NB4 (cell line): ENCODE results near the gene QRICH2.

Experiments
- DNase-seq: peaks from one replicate; pipeline ENCODE4 v3.0.0; 2010; ENCODE audit warnings: low read depth
- H3K4me3 ChIP-seq: one replicate; pipeline ENCODE4 v1.5.1; 2011; ENCODE audit warnings: mild to moderate bottlenecking, low read depth, low read length, moderate library complexity
- MYC ChIP-seq: IDR thresholded peaks from 2 replicates; pipeline ENCODE4 v1.6.1; 2011; ENCODE audit warnings: low read depth, low read length
- POLR2A ChIP-seq: IDR thresholded peaks from 2 replicates; pipeline ENCODE4 v1.6.1; 2011; ENCODE audit warnings: mild to moderate bottlenecking; ENCODE audit not compliant: insufficient read length; ENCODE audit errors: extremely low read depth
- TF ChIP-seq, protein P1 (sequence below): IDR thresholded peaks from one replicate; pipeline ENCODE4 v1.5.1; 2012; ENCODE audit warnings: low read depth, low read length
- TF ChIP-seq, protein P2 (sequence below): IDR thresholded peaks from 2 replicates; pipeline ENCODE4 v1.6.1; 2011; ENCODE audit warnings: low read depth, low read length

Gene QRICH2, protein sequence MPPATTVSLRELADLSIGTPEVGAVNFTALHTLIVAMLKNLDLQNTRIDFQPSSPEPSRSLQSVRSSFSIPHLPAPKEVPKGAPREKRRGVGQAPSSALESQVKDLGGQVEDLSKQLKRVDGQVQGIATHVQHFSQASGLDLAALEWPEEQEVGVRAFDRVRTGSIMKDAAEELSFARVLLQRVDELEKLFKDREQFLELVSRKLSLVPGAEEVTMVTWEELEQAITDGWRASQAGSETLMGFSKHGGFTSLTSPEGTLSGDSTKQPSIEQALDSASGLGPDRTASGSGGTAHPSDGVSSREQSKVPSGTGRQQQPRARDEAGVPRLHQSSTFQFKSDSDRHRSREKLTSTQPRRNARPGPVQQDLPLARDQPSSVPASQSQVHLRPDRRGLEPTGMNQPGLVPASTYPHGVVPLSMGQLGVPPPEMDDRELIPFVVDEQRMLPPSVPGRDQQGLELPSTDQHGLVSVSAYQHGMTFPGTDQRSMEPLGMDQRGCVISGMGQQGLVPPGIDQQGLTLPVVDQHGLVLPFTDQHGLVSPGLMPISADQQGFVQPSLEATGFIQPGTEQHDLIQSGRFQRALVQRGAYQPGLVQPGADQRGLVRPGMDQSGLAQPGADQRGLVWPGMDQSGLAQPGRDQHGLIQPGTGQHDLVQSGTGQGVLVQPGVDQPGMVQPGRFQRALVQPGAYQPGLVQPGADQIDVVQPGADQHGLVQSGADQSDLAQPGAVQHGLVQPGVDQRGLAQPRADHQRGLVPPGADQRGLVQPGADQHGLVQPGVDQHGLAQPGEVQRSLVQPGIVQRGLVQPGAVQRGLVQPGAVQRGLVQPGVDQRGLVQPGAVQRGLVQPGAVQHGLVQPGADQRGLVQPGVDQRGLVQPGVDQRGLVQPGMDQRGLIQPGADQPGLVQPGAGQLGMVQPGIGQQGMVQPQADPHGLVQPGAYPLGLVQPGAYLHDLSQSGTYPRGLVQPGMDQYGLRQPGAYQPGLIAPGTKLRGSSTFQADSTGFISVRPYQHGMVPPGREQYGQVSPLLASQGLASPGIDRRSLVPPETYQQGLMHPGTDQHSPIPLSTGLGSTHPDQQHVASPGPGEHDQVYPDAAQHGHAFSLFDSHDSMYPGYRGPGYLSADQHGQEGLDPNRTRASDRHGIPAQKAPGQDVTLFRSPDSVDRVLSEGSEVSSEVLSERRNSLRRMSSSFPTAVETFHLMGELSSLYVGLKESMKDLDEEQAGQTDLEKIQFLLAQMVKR (N-terminal part only)

DNA sequence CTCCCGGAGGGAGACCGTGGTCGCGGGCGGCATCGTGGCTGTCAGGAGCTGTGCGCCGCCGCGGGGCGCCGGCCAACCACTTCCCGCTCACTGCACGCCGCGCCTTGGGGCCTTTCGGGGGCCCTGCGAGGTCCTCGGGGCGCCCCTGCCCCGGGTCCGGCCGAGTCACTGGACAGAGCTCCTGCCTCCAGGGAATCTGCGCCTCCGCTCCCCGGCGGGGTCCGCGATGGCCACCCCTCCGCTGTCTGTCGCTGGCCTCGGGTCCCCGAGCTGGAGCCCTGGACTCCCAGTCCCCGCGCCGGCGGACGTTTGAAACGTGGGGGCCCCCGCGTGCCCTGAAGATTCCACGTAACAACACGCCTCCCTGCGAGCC is at the start of gene QRICH2:
TSS of gene QRICH2 (minus strand) at position 311 of the 373 bp plus-strand sequence. CDS start at position 33, 278 bp downstream.
- no peak for DNase-seq
- H3K4me3 ChIP-seq: no peak within 1 kb of the TSS
- TF ChIP-seq POLR2A (no peak), MYC (no peak)
- TF ChIP-seq, protein P1, sequence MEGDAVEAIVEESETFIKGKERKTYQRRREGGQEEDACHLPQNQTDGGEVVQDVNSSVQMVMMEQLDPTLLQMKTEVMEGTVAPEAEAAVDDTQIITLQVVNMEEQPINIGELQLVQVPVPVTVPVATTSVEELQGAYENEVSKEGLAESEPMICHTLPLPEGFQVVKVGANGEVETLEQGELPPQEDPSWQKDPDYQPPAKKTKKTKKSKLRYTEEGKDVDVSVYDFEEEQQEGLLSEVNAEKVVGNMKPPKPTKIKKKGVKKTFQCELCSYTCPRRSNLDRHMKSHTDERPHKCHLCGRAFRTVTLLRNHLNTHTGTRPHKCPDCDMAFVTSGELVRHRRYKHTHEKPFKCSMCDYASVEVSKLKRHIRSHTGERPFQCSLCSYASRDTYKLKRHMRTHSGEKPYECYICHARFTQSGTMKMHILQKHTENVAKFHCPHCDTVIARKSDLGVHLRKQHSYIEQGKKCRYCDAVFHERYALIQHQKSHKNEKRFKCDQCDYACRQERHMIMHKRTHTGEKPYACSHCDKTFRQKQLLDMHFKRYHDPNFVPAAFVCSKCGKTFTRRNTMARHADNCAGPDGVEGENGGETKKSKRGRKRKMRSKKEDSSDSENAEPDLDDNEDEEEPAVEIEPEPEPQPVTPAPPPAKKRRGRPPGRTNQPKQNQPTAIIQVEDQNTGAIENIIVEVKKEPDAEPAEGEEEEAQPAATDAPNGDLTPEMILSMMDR: no peak
- TF ChIP-seq, protein P2, sequence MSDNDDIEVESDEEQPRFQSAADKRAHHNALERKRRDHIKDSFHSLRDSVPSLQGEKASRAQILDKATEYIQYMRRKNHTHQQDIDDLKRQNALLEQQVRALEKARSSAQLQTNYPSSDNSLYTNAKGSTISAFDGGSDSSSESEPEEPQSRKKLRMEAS: no peak

DNA sequence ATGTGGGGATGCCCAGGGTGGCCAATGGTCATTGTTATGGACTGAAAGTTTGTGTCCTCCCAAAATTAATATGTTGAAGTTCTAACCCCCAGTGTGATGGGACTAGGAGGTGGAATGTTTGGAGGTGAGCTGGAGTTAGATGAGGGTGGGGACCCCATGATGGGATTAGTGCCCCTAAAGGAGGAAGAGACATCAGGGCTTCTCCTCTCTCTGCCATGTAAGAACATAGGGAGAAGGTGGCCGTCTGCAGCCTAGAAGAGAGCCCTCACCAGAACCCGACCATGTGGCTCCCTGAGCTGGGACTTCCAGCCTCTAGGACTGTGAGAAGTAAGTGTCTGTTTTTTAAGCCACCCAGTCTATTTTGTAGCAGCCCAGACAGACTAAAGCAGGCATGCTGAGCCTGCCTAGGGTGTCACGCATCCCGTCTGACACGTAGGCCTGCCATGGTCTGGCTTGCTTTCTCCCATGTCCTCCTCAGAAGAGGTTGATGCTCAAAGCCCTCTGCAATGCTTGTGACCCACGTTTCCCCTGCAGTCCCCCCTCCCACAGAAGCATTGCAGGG is 49.6 kb upstream of the QRICH2 start:
- TF ChIP-seq, protein P2: no peak
- TF ChIP-seq POLR2A (no peak), MYC (no peak)
- TF ChIP-seq, protein P1: no peak
- no peak overlapping the region for H3K4me3 ChIP-seq
- no peak for DNase-seq

DNA sequence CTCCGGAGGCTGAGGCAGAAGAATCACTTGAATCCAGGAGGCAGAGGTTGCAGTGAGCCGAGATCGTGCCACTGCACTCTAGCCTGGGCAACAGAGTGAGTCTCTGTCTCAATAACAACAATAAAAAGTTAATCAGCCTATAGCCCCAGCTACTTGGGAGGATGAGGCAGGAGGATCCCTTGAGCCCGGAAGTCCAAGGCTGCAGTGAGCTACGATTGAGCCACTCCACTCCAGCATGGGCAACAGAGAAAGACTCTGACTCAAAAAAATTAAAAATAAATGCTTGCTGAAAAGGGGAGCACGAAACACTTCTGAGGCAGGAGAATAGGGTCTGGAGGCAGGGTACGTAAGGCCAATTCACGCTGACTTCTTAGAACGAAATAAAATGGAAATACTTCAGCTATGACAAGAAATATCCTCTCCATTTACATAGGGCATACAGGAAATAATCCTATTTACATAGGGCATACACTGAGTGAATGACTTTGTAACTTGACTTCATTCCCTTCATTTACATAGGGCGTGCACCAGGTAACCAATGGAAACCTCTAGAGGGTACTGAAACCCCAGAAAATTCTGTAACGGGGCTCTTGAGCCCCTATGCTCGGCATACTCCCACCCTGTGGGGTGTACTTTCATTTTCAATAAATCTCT is 48.9 kb upstream of the QRICH2 start:
- no peak overlapping the region for H3K4me3 ChIP-seq
- no peak for DNase-seq
- TF ChIP-seq, protein P2: no peak
- no peak for TF ChIP-seq MYC
- no peak for TF ChIP-seq POLR2A
- TF ChIP-seq, protein P1: no peak

DNA sequence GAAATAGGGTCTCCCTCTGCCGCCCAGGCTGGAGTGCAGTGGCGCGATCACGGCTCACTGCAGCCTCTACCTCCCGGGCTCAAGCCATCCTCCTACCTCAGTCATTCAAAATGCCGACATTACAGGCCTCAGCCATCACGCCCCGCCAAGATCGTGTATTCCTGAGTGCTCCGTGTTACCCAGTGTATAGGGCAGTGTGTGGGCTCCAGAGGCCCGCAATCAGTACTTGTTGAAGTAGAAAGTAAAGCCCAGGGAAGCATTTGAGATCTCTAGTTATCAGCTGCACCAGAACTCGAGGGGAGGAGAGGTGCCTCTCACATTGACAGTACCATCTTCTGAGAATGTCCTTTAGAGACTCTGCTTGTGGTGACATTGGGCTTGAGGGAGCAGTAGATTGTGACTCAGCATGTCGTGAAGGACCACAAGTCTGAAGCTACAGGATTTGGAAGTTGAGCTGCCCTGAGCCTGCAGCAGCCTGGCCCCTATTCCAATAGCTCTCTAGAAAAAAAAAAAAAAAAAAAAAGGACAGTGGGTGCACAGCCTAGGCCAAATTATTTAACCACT is 46.8 kb upstream of the QRICH2 start:
- TF ChIP-seq MYC (no peak), POLR2A (no peak)
- DNase-seq: peak; percentile 73
- H3K4me3 ChIP-seq: no peak overlapping the region

DNA sequence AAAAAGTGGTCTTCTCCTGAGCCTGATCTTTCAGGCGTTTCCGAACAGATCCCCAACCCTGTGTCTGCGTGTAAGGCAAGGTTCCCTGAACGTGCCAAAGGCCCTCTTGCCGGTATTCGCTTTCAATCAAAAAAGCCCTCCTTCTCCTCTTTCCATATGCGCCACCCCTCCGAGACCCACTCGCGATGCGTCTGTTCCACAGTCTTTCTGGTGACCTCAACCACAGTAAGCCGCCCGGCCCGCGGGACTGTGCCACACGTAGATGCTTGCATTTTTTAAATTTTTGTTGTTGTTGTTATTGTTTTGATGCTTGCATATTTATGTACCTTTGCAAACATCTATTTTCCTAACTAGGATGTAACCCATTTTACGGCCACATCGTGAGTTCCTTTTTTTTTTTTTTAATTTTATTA is 46.2 kb upstream of the QRICH2 start:
- peak overlapping the region; percentile 67 for H3K4me3 ChIP-seq
- DNase-seq: no peak
- TF ChIP-seq POLR2A (no peak), MYC (no peak)

DNA sequence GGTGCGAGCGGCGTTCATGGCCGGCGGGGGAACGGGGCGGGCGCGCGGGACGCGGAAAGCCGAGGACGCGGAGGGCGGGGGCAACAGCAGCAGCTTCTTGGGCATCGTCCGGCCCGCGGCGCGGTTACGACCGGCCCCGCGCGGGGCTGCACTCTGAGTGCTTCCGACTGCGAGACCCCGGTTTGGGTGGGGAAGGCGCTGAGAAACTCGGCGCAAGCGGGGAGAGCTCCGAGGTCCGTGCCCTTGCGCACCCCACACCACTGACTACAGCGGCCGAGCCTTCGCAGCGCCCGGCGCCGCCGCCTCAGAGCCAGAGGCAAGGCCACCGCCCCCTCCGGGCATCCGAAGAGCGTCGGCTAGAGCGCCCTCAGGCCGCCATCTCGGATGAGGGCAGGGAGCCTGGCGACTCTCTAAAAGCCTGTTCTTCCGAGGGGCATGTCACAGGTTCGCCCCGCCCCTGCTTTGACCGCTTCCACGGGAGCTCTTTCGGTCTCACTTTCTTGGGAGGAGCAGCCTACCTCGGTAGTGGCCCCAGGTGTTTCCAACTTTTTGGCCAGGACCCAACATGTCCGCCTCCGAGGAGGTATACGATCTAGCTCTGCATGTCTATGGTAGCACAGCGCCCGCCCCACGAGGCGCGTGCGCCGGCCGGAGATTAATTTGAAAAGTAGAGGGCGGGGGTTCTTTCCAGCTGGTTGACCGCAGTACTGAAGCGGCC is 45.7 kb upstream of the QRICH2 start, which contains the start of gene PRPSAP1:
TSS of gene PRPSAP1 (minus strand) at position 318 of the 718 bp plus-strand sequence. CDS start at position 105, 213 bp downstream.
- peak; percentile 77 for TF ChIP-seq MYC
- TF ChIP-seq, protein P1: no peak
- TF ChIP-seq, protein P2: peak; percentile 74
- peak; percentile 51 for TF ChIP-seq POLR2A
- peak; percentile 93 for DNase-seq

More for the DNA sequence above, 45.7 kb upstream of the QRICH2 start, which contains the start of gene PRPSAP1:
- H3K4me3 ChIP-seq: peak within 1 kb of the TSS; percentile 67
